Measurements from ENCODE around the gene LPP. TPM values are rescaled to one million over a fixed set of nuclear protein-coding genes. Genes with fewer than 3 reads are reported as not detected.

LPP gene
- total and polyA plus RNA-seq, 2 of the 13 experiments (the other 11 are each of a cell fraction or from before 2014, with no cell fraction given): 19.2 to 29.9 TPM

DNA sequence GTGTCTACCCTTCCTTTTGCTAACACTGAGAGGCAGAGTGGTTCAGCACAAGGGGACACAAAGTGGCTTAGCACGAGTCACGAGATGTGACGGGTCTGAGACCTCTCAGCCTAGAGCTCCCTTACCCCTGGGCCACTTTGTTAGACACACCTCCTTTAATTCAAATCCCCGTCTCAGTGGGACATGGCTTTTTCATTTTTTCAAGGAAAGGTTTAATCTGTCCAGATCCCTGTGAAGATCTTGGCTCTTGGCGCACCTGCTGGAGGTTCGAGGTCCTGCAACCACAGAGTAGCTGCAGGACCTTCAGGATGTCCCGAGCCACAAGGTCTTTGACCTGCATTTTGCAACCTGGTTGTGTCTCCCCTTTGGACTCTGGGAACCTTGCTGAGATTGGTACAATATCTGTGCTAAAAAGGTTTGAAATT is 52.0 kb downstream of the LPP start (continued):
- TF ChIP-seq, protein P1, sequence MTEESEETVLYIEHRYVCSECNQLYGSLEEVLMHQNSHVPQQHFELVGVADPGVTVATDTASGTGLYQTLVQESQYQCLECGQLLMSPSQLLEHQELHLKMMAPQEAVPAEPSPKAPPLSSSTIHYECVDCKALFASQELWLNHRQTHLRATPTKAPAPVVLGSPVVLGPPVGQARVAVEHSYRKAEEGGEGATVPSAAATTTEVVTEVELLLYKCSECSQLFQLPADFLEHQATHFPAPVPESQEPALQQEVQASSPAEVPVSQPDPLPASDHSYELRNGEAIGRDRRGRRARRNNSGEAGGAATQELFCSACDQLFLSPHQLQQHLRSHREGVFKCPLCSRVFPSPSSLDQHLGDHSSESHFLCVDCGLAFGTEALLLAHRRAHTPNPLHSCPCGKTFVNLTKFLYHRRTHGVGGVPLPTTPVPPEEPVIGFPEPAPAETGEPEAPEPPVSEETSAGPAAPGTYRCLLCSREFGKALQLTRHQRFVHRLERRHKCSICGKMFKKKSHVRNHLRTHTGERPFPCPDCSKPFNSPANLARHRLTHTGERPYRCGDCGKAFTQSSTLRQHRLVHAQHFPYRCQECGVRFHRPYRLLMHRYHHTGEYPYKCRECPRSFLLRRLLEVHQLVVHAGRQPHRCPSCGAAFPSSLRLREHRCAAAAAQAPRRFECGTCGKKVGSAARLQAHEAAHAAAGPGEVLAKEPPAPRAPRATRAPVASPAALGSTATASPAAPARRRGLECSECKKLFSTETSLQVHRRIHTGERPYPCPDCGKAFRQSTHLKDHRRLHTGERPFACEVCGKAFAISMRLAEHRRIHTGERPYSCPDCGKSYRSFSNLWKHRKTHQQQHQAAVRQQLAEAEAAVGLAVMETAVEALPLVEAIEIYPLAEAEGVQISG (CRISPR knock-in tag; IDR thresholded peaks at IDR 0.05): peak; percentile 49; the same call in 1 of the 2 replicates
- TF ChIP-seq CEBPG (CRISPR knock-in tag; IDR thresholded peaks at IDR 0.05): peak; percentile 80
- TF ChIP-seq ZNF430 (CRISPR knock-in tag; IDR thresholded peaks at IDR 0.05): no peak
- peak; percentile 19 for TF ChIP-seq YY1 (IDR thresholded peaks at IDR 0.05; ENCODE audit: insufficient read depth, insufficient replicate concordance, low read depth, low read length)
- peak; percentile 48 for TF ChIP-seq FOSL2 (CRISPR knock-in tag; IDR thresholded peaks at IDR 0.05)
- TF ChIP-seq, protein P2, sequence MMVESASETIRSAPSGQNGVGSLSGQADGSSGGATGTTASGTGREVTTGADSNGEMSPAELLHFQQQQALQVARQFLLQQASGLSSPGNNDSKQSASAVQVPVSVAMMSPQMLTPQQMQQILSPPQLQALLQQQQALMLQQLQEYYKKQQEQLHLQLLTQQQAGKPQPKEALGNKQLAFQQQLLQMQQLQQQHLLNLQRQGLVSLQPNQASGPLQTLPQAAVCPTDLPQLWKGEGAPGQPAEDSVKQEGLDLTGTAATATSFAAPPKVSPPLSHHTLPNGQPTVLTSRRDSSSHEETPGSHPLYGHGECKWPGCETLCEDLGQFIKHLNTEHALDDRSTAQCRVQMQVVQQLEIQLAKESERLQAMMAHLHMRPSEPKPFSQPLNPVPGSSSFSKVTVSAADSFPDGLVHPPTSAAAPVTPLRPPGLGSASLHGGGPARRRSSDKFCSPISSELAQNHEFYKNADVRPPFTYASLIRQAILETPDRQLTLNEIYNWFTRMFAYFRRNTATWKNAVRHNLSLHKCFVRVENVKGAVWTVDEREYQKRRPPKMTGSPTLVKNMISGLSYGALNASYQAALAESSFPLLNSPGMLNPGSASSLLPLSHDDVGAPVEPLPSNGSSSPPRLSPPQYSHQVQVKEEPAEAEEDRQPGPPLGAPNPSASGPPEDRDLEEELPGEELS (CRISPR knock-in tag; IDR thresholded peaks at IDR 0.05): peak; percentile 57; the same call in 1 of the 2 replicates
- no peak for TF ChIP-seq LCORL (IDR thresholded peaks at IDR 0.05)
- peak; percentile 76 for TF ChIP-seq LCORL (CRISPR knock-in tag; IDR thresholded peaks at IDR 0.05)
- TF ChIP-seq SMAD3 (CRISPR knock-in tag; IDR thresholded peaks at IDR 0.05): peak; percentile 30; the same call in 1 of the 2 replicates
- TF ChIP-seq, protein P3, sequence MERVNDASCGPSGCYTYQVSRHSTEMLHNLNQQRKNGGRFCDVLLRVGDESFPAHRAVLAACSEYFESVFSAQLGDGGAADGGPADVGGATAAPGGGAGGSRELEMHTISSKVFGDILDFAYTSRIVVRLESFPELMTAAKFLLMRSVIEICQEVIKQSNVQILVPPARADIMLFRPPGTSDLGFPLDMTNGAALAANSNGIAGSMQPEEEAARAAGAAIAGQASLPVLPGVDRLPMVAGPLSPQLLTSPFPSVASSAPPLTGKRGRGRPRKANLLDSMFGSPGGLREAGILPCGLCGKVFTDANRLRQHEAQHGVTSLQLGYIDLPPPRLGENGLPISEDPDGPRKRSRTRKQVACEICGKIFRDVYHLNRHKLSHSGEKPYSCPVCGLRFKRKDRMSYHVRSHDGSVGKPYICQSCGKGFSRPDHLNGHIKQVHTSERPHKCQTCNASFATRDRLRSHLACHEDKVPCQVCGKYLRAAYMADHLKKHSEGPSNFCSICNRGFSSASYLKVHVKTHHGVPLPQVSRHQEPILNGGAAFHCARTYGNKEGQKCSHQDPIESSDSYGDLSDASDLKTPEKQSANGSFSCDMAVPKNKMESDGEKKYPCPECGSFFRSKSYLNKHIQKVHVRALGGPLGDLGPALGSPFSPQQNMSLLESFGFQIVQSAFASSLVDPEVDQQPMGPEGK (CRISPR knock-in tag; IDR thresholded peaks at IDR 0.05): peak; percentile 43; the same call in 1 of the 2 replicates
- TF ChIP-seq HNF4A (CRISPR knock-in tag; IDR thresholded peaks at IDR 0.05): peak; percentile 97
- peak; percentile 32; the same call in 1 of the 2 replicates for TF ChIP-seq SAP130 (CRISPR knock-in tag; IDR thresholded peaks at IDR 0.05; ENCODE audit: low read depth)
- TF ChIP-seq, protein P4, sequence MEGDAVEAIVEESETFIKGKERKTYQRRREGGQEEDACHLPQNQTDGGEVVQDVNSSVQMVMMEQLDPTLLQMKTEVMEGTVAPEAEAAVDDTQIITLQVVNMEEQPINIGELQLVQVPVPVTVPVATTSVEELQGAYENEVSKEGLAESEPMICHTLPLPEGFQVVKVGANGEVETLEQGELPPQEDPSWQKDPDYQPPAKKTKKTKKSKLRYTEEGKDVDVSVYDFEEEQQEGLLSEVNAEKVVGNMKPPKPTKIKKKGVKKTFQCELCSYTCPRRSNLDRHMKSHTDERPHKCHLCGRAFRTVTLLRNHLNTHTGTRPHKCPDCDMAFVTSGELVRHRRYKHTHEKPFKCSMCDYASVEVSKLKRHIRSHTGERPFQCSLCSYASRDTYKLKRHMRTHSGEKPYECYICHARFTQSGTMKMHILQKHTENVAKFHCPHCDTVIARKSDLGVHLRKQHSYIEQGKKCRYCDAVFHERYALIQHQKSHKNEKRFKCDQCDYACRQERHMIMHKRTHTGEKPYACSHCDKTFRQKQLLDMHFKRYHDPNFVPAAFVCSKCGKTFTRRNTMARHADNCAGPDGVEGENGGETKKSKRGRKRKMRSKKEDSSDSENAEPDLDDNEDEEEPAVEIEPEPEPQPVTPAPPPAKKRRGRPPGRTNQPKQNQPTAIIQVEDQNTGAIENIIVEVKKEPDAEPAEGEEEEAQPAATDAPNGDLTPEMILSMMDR (CRISPR knock-in tag; IDR thresholded peaks at IDR 0.05): peak; percentile 66
- no peak for TF ChIP-seq NFIC (IDR thresholded peaks at IDR 0.05; ENCODE audit: low read length)
- peak; percentile 39; the same call in 1 of the 2 replicates for TF ChIP-seq FOXJ3 (CRISPR knock-in tag; IDR thresholded peaks at IDR 0.05; ENCODE audit: borderline replicate concordance)
- TF ChIP-seq SSRP1 (CRISPR knock-in tag; IDR thresholded peaks at IDR 0.05): no peak
- no peak for TF ChIP-seq ZNF274 (CRISPR knock-in tag; IDR thresholded peaks at IDR 0.05)
- TF ChIP-seq THAP11 (CRISPR knock-in tag; IDR thresholded peaks at IDR 0.05): peak; percentile 42; the same call in 1 of the 2 replicates
- TF ChIP-seq FIP1L1 (IDR thresholded peaks at IDR 0.05; ENCODE audit: borderline replicate concordance, insufficient read depth, low read depth, low read length): no peak
